Esophagus squamous epithelium (tissue), 4 donors: ENCODE data around the gene MMP2.

ENCODE experiments used
- CTCF ChIP-seq, 6 experiments: fragments of 450-650 bp in 4 of 6; fragments of 200-600 bp in 2 of 6; sonication (generic) in 2 of 6; IDR thresholded peaks; one replicate each; pipeline ENCODE4 v1.5.1; 2016 to 2019; ENCODE audit warnings: antibody characterized with exemption in 6 of 6, mild to moderate bottlenecking in 4 of 6, moderate library complexity in 4 of 6
- POLR2A ChIP-seq, 4 donors: fragments of 450-650 bp; IDR thresholded peaks; one replicate each; pipeline ENCODE4 v1.6.1; 2017; ENCODE audit warnings: antibody characterized with exemption in 4 of 4, mild to moderate bottlenecking in 4 of 4, moderate library complexity in 3 of 4

DNA sequence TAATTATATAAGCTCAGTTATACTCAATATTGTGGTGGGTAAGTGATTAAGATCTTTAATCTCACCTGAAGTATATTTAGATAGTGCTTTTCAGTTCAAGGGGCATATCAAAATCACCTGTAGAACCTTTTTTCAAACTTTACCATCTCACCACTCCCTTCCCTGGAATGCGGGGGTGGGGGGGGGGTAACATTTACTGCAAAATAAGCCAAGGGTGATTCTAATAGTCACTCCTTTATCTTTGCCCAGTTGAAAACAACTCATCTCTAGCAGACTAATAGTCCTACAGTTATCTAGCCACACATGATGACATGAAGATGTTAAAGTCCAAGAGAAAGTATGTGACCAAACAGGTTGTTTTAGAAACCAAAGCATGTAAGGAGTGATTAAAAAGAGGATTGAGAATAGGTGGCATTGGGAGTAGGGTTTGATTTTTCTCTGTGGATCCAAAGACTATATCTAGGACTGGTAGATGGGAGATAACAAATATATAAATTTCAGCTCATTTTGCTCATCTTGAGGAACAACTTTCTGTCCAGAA lies 51.4 kb downstream of the MMP2 start:
- no peak for TF ChIP-seq CTCF (IDR thresholded peaks at IDR 0.05)
- TF ChIP-seq POLR2A (IDR thresholded peaks at IDR 0.05), result no peak
